Measurements from ENCODE around the gene LINGO1.

DNA sequence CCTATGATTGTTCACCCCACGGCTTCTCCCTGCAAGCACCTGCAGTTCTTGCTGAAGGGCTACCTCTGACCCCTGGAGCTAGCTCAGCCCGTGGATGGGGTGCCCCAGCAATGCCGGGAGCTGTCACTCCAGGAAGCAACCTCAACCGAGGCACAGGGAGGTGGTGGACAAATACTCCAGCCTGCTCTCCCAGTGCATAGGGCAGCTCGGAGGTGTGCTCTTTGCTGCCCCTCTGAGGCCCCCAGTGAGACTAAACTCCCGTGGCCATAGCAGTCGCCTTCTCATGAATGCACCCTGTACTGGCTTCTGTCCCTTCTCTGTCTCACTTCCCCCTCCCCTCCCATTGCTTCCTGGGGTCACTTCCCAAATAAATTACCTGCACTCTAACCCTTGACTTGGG lies 48.5 kb downstream of the LINGO1 start:
- TF ChIP-seq YY1 (IDR thresholded peaks at IDR 0.05; ENCODE audit: low read depth) (no peak), RAD21 (IDR thresholded peaks at IDR 0.05; ENCODE audit: low read length) (no peak), NFIC (IDR thresholded peaks at IDR 0.05; ENCODE audit: borderline replicate concordance) (no peak)
- TF ChIP-seq, protein P1, sequence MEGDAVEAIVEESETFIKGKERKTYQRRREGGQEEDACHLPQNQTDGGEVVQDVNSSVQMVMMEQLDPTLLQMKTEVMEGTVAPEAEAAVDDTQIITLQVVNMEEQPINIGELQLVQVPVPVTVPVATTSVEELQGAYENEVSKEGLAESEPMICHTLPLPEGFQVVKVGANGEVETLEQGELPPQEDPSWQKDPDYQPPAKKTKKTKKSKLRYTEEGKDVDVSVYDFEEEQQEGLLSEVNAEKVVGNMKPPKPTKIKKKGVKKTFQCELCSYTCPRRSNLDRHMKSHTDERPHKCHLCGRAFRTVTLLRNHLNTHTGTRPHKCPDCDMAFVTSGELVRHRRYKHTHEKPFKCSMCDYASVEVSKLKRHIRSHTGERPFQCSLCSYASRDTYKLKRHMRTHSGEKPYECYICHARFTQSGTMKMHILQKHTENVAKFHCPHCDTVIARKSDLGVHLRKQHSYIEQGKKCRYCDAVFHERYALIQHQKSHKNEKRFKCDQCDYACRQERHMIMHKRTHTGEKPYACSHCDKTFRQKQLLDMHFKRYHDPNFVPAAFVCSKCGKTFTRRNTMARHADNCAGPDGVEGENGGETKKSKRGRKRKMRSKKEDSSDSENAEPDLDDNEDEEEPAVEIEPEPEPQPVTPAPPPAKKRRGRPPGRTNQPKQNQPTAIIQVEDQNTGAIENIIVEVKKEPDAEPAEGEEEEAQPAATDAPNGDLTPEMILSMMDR (IDR thresholded peaks at IDR 0.05) = peak; percentile 22; the same call in 1 of the 2 replicates
- TF ChIP-seq, protein P2, sequence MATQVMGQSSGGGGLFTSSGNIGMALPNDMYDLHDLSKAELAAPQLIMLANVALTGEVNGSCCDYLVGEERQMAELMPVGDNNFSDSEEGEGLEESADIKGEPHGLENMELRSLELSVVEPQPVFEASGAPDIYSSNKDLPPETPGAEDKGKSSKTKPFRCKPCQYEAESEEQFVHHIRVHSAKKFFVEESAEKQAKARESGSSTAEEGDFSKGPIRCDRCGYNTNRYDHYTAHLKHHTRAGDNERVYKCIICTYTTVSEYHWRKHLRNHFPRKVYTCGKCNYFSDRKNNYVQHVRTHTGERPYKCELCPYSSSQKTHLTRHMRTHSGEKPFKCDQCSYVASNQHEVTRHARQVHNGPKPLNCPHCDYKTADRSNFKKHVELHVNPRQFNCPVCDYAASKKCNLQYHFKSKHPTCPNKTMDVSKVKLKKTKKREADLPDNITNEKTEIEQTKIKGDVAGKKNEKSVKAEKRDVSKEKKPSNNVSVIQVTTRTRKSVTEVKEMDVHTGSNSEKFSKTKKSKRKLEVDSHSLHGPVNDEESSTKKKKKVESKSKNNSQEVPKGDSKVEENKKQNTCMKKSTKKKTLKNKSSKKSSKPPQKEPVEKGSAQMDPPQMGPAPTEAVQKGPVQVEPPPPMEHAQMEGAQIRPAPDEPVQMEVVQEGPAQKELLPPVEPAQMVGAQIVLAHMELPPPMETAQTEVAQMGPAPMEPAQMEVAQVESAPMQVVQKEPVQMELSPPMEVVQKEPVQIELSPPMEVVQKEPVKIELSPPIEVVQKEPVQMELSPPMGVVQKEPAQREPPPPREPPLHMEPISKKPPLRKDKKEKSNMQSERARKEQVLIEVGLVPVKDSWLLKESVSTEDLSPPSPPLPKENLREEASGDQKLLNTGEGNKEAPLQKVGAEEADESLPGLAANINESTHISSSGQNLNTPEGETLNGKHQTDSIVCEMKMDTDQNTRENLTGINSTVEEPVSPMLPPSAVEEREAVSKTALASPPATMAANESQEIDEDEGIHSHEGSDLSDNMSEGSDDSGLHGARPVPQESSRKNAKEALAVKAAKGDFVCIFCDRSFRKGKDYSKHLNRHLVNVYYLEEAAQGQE (IDR thresholded peaks at IDR 0.05; ENCODE audit: low read depth, low read length) = no peak
- TF ChIP-seq, protein P3, sequence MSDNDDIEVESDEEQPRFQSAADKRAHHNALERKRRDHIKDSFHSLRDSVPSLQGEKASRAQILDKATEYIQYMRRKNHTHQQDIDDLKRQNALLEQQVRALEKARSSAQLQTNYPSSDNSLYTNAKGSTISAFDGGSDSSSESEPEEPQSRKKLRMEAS (IDR thresholded peaks at IDR 0.05; ENCODE audit: low read depth) = no peak

All from SK-N-SH (cell line).